GM18517 (cell line): ENCODE results near the gene LRCH3.

Experiments used
- ATAC-seq: cut with Tn5 transposase; IDR thresholded peaks from one replicate; pipeline ENCODE4 v1.9.1; 2021; ENCODE audit warnings: mild to moderate bottlenecking, moderate library complexity; ENCODE audit not compliant: unreplicated experiment

Gene LRCH3

DNA sequence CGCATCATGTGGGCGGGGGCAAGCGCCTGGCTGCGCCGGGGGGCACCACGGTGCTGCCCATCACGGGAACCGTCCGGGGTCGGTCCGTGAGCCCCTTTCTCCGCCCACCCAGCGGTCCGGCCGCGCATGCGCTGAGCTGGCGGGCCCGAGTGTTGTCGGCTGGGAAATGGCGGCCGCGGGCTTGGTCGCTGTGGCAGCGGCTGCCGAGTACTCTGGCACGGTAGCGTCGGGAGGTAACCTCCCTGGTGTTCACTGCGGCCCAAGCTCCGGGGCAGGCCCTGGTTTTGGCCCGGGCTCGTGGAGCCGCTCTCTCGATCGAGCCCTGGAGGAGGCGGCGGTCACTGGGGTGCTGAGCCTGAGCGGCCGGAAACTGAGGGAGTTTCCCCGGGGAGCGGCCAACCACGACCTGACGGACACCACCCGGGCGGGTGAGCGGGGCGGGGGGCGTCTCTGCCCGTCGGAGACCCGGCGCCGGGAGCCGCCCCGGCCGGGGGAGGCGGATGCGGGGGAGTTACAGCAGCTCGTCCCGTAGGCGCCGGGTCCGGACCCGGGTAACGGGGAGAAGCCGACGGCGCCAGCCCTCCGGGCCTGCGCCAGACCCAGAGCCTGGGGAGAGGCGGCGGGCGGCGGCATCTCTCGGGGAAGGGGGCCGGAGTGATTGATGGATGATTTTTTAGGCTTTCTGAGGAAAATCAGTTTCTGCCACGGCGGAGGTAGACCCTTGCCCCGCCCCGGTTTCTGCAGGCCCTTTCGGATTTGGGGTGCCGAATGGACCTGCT, at the start of gene LRCH3:
TSS of gene LRCH3 (plus strand) at position 142 of the 779 bp plus-strand sequence. CDS start at position 167, 25 bp downstream.
- peak; percentile 66 for ATAC-seq

DNA sequence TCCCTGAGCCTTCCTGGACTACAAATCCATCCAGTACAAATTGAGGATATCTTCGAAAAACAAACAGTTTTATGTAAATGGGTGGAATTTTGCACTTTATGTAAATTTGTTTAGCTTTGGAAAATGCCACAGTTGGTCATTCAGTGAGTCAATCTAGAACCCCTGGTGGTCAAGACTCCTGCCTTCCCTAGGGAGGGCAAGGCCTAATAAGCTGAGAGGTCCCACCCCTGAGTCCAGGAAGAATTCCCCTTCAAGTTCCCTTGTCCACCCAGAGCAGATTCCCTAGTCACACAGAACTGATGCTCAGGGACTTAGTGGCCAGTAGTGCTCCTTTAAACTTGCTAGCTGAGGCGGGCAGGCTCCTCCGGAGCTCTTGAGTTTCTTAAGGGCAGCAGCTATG, 48.3 kb upstream of the LRCH3 start:
- ATAC-seq: no peak

DNA sequence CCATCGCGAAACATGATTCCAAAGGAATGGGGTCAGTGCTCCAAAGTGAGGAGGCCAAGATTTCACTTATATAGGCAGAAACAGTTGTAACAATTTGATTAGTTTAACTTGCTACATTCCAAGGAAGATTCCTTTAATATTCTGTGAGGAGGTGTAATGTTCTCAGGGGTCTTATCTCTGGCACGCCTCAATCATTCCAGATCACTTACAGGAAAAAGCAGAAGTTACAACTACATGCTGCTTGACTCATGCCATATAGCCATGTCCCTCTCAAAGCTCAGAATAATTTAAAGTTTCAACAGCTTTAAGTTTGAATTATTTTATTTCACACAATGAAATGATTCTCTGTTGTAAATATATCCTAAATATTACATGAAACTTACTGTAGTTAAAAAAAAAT, 44.8 kb upstream of the LRCH3 start:
- no peak for ATAC-seq

DNA sequence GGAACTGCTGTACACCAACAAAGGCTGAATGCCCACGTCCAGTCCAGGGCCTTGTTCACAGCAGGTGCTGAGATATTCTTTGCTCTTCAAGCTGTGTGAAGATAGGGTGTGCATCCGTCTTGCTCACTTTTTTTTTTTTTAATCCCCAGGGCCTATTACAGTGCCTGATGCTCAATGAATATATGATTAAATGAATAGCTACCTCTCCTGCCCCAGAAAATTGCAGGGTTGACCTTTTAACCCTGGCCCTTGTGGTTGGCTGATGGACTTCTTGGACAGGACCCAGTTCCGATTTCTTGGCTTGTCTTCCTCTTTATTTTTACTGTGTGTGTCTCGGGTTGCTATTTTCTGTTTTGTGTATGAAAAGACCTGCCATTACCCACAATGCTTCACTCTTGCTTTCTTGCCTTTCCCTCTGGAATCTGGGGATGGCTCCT, 44.2 kb upstream of the LRCH3 start:
- no peak for ATAC-seq

DNA sequence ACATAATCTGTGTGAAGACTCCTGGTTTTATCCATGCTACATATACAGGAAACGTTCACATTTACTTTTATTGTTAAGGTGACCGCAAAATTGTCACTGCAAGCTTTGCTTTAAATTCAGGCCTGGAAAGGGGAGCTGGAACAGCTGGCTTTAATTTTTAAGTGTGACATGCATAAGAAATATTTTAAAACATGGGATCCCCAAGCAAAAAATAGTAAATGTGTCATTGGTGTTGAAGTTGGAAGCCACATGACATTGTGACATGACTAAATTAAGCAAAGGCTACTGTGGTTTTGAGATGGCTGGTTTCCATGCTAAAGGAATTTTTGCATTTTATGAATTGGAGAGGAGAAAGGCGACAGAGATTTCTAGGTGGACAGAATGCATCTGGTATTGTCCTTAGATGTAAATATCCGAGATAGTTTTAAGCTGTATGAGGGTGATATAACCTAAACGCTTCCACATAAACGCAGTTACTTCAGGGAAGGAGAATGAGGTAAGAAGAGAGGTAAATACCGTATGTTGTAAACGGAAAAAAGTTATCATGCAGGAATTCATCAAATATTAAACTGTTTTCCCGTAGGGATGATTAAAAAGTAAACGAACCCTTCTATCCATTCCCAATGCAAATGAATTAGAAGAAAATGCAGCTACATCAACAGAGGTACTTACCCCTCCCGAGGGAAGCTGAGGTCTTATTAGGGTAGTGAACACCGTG, 42.3 kb upstream of the LRCH3 start:
- ATAC-seq: no peak

DNA sequence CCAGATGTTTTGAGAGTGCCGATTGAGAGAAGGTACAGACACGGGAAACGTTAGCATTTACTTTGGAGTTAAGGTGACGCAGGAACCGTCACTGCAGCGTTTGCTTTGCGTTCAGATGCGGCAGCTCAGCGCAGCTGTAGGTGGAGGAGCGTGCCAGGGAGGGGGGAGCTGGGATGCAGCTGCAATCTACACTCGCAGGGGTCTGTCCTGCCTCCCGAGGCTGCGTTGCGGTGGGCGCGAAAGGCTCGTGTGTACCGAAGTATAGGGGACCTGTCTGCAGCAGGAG, 41.8 kb upstream of the LRCH3 start:
- peak; percentile 41 for ATAC-seq

DNA sequence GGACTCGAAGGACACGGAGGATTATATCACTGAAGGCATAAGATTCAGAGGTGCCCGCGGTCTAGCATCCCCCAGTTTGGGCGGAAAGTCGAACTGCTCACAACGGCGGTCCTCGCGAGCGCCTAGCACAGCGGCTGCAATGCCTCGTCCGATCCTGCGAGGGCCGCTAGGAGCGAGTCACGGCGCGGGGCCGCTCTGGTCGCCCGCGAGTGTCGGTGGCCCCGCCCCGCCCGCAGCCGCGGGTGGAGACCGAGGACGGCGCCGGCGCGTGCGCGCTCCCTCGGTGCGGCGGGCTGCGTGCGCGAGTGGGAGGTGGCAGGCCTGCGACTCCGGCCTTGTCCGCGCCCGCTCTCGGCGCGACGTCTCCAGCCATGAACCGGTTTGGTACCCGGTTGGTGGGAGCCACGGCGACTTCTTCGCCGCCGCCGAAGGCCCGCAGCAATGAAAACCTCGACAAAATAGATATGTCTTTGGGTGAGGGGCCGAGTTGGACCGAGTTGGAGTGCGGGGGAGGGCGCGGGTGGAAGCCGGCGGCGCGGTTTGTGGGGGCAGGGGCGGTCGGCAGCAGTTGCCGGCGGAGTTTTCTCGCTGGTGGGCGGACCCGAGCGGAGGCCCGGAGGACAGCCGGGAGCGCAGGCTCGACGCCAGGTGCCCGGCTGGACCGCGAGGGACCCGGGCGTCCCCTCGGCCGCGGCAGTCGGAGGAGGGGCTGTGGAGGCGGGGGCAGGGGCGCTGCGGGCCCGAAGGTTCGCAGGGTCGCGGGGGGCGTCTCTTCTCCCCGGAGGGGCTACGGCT, 41.3 kb upstream of the LRCH3 start, which contains the start of gene FYTTD1:
TSS of gene FYTTD1 (plus strand) at position 283 of the 795 bp plus-strand sequence. CDS start at position 372, 89 bp downstream.
- peak; percentile 67 for ATAC-seq

DNA sequence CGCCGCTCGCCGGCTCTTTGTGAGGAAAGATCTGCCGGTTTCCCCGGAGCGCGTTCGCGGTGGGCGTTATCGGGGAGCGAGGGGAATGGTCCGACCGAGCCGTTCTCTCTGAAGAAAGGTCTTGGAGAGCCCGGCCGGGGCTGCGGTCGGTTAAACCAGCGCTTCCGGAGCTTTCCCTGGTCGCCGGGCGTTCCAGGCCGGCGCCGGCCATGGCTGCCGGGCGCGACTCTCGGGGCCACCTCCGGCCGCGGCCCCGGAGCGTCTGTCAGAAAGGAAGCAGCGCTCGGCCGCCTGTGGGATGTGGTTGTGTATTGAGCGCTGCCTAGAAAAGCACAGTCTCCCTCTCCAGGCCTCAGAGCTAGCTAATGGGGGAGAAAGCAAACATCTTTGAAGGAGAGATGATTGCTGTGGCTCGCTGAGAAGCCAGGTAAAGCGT, 40.6 kb upstream of the LRCH3 start:
- peak; percentile 33 for ATAC-seq

DNA sequence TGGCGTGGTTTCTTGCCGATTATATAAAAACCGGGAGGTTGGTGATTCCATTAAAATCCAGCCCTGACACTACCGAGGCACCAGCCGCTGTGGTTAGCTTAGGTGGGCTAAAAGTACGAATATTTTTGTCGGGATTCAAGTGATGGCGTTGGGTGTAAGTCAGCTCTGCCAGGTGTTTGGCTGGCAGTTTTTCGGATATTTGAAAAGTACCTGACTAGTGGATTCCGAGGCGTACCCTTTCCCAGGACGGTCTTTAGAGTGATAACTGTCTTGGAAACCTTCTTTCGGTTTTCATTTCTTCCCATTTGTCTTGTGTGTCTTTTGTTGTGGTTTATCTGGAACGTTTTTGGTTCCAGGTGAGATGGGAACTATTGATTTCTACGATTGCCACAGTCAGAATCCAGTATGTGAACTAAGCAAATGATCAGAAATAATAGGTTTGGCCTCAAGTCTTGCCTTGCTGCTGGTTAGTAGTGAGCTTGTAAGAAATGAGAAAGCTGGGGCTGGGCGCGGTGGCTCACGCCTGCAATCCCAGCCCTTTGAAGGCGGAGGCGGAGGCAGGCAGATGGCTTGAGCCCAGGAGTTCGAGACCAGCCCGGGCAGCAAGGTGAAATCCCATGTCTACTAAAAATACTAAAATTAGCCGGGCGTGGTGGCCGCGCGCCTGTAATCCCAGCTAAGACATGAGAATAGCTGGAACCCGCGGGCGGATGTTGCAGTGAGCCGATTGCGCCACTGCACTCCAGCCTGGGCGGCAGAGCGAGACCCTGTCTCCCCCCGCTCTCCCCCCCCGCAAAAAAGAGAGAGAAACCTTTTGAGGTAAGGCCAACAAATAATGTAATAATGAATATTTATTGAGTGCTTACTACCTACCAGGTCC, 40.0 kb upstream of the LRCH3 start:
- ATAC-seq: no peak

DNA sequence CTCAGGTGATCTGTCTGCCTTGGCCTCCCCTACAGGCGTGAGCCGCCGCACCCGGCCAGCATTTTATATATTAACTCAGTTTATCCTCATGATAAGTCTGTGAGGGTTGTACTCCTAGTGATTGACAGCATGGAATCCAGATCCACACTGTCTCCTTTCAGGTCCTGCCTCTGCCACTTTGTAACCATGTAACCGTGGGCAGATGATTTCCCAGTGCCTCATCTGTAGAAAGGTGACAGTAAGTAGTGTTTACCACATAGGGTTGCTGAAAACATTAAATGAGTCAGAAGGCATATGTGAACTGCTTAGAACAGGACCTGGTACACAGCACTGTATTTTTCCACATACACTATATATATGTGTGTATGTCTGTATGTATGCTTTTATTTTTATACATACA, 38.9 kb upstream of the LRCH3 start:
- no peak for ATAC-seq

DNA sequence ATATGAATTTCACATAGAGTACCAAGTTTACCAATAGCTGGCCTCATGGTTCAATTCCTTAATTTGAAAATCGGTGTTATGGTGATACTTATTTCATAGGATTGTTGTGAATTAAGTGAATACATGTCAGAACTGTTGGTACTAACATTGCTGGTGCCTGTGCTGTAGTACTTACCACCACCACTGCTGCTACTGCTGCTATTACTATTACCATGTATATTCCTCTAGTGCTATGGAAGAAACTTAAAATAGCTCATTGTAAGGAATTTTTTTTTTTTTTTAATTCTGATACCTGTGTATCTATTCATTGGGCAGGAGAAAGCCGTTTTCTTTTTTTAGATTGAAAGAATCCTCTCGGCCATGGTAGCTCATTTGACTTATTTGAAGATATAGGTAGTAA, 37.8 kb upstream of the LRCH3 start:
- ATAC-seq: no peak

DNA sequence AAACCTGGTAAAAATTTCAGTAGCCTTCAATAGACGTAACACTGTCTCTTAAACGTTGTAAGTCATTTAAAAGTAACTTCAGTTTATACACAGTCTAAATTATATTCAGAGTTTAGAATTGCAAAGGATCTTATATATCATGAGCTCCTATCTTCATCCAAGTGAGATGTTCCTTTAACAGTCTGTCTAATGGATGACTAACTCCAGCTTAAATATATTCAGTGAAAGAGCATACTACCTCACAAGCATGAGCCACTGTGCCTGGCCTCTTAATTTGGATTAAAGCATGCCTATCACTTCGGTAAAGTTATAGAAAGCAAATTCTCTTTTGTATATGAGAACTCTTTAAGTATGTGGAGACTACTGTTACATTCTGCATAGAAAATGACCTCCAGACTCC, 34.4 kb upstream of the LRCH3 start:
- no peak for ATAC-seq

DNA sequence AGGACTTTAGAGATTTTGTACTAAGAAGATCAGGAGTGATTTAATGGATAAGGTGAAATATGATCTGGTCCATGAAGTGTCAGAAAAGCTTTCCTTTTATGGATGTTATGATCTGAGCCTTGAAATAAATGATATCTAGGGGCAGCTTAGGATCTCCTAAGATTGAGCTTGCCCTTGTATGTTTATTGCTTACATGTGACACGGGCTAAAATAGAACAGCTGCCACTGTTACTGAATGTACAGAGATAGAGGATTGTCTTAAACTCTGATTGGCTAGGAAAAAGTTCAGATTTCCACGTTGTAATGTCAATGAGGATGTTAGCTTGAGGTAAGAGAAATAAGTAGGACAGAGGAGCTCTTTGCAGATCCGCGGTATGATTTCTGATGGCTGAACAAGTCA, 32.5 kb upstream of the LRCH3 start:
- ATAC-seq: no peak

DNA sequence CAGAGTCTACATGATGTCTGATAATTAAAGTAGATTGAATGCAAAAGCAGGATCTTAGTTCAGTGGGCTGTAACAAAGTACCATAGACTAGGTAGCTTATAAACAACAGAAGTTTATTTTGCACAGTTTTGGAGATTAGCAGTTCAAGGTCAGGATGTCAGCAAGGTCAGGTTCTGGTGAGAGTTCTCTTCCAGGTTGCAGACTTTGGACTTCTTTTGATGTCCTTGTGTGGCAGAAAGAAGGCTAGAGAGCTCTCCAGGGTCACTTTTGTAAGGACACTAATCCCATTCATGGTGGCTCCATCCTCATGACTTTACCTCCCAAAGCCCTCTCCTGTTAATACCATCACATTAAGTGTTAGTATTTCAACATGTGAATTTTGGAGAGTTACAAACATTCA, 29.3 kb upstream of the LRCH3 start:
- no peak for ATAC-seq

DNA sequence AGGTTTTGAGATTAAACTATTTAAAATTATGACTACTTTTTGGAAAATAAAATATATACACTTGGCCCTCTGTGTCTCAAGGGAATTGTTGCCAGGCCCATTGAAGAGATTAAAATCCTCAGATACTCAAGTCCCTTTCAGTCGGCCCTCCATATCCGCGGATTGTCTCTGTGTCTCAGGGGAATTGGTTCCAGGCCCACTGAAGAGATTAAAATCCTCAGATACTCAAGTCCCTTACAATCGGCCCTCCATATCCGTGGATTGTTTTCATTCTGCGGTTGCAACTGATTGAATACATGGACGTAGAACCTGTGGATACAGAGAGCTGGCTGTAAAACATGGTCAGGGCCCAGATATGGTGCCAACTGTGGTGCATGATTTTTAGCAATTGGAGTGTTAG, 15.7 kb upstream of the LRCH3 start:
- no peak for ATAC-seq

DNA sequence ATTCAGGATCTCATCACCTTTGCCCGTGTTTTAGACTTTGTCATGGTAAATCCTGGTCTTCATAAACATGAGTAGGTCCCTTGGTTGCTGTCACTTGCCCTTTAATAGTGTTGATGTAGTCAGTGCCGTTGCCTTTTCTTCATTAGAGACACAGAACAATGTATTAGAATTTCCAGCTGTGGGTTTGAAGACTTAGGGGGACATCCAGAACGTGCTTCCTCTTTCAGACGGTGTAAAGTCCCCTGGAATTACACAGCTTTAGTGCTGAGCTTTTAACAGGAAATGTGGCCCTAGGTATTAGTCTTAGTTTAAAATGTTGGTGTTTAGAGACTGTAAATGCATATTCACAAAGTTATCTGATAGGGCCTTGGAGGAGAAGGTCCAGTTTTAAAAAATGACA, 8.8 kb upstream of the LRCH3 start:
- no peak for ATAC-seq

DNA sequence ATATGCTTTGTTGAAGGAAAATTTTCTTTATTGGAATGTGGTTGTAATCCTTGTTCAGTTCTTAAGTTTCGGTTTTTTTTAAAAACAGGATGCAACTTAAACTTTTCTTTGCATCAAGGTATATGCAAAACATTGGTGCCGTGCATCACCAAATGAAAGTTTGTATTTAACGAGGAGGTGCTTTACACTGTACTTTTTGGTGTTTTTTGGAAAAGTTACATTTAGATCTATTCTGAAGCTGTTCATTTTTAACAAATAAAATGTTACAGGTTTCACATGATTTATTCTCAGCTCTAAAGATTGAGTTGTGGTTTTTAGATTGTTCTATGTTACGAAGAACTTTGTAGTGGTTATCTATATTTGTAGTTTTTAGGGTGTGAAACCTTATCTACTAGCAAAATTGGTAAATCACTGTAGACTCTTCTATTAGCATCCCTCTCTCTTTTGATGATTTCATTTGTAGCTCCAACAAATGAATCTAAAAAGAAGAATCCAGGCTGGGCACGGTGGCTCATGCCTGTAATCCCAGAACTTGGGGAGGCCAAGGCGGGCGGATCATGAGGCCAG, 7.0 kb upstream of the LRCH3 start:
- no peak for ATAC-seq

DNA sequence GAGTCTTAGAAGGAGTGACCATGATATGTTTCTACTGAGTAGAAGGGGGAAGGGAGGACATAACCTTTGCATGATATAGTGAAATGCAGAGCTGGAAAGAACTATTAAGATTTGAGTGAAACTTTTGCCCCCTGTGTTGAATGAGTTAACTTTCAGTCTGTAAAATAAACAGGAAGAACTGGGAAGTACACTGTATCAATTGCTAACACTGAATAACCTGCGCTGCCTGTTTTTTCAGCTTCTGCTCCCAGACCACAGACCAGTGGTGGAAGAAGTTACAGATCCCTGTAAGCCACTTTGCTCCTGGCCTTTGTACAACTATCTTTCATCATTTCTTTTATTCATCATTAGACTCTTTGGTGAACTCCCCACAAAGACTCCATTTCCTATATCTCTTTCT, 3.6 kb upstream of the LRCH3 start:
- no peak for ATAC-seq

DNA sequence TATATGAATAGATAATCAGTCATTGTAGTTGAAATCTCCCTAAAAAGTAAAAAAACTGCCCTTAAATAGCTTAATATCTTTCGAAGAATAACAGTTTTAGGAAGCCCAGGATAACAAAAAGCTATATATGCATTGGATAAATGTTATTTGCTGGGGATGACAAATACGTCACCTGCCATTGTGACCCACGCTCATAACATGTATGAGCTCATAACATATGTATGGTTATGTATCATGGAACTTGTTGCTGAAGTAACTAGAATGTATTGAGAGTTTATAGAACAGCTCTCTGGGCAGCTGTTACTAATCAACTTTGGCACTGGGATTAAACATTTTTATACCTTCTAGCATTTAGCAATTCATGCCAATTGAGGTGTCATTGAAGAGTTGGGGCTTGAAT, 1.7 kb upstream of the LRCH3 start:
- no peak for ATAC-seq

DNA sequence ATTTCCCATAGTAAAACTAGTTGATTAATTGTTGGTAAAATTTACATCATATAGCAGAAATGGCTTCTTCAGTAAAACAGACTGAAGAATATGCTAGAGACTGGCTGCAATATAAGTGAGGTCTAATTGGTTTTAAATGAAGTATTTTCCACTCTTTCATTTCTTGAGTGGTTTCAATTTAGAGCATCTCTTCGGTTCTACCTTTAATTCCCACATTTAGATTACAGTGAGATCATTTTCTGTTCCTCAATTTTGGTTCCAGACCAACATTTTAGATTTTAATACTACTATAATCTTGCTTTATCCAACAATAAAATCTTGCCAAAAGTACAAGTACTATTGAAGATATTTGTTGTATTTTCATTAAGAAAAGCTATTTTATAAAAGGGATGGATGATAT, 1.0 kb upstream of the LRCH3 start:
- ATAC-seq: no peak
